A549 treated with GW870086 at 1 μM for 4 hours (cell line): ENCODE results near the gene XPNPEP3. TPM values are rescaled to one million over a fixed set of nuclear protein-coding genes. Genes with fewer than 3 reads are reported as not detected.

Experiments used
- total RNA-seq: library from RNA; stranded (reverse); fragments of 200-300 nt; extraction: Qiagen RNA extraction; gene quantifications from 5 replicates; pipeline ENCODE4 v1.2.3, GENCODE V29; 2022; ENCODE audit warnings: low read depth

Gene XPNPEP3
- 7.9 to 11.9 TPM (median 8.2 TPM) in 5 replicates for total RNA-seq

DNA sequence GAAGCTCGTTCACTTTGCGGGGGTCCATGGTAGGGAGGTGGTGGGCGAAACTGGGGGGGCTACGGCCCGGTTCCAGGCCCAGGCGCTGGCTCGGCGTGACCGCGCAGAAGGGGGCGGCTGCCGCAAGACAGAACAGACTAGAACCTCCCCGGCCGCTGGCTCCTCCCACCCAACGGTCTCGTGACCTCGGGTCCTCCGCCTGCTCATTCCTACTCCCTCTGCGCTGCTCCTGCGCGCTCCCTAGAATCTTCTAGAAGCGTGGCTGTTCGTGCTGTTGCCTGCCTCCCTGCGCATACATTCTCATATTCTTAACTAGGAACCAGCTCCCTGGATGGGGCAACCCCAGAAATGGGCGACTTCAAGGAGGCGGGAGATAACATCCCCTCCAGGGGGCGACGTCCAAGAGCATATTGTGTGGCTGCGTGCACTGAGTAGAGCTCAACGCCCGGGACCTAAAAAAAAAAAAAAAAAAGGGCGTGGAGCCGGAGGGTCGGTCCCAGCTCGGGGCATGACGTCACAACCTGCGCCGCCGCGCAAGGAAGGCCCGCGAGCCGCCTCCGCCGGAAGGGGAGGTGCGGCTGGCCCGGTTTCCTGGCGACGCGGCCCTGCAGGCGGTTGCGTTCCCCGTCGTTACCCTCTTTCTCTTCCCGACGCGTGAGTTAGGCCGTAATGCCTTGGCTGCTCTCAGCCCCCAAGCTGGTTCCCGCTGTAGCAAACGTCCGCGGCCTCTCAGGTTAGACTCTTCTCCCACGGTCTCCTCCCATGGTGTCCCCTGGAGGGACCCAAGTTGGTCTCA lies at the start of gene XPNPEP3, which contains the start of gene ST13:
Gene XPNPEP3, plus strand, starts transcription at position 636 of the 796 bp plus-strand sequence. Its CDS starts 34 bp downstream, at position 670.
Gene ST13, minus strand, starts transcription at position 127 of the 796 bp plus-strand sequence. Its CDS starts 99 bp downstream, at position 28.

DNA sequence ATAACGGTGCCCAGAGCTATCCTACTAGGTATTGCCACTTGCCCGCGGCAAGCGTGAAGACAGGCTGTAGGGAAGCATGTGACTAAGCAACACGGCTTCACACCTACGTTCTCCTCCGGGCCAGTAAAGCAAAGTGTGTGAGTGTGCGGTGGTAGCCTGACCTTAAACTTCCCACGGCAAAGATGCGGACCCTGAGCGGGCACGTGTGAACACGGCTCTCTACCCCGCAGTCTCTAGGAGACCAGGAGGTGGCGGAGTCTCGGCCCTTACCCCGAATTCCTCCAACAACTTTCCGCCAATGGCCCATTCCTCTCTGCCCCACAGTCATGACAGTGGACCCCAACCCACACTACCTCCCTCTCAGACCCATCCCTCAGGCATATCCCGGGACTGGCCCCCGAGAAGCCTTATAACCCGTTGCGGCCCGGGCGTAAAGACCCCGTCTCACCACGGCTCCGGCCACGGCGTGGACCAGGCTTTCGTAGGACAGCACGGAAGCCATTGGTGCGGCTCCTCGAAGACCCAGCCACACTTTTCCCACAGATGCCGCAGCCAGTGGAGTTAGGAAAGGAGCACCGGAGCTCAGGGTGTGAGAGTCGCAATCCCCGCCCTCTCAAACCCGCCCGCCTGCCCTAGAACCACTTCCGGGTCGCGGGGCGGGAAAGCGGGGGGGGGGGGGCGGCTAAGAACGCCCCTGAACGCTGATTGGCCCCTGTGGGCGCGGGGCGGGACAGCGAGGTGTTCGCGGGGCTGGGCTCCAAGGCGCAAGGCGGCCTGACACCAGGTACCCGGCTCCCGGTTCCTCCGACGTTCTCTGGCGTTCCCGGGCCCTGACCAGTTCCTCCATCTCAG lies 38.0 kb upstream of the XPNPEP3 start, which contains the start of gene SLC25A17:
Gene SLC25A17, minus strand, starts transcription at position 600 of the 852 bp plus-strand sequence. Its CDS starts 98 bp downstream, at position 502.

DNA sequence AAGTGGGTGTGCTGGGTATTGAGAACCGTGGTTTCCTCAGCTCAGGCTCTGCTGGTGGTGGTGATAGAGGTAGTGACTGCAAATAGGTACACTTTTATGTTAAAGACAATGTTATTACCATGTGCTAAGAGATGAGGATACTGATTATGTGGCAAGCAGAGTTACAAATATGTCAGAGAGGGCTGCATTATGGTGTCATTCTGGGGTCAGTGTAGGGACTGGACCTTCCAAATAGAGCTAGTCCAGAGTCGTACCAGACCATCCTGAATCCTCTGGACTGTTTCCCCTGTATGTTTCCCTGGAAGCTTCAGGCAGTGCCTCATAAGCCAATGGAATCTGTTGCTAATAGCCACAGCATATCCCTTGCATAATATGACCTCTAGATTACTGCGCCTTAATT lies 5.1 kb downstream of the XPNPEP3 start, which contains the start of gene DNAJB7:
Gene DNAJB7, minus strand, starts transcription at position 101 of the 400 bp plus-strand sequence. CDS start 119 bp downstream, outside the sequence.

DNA sequence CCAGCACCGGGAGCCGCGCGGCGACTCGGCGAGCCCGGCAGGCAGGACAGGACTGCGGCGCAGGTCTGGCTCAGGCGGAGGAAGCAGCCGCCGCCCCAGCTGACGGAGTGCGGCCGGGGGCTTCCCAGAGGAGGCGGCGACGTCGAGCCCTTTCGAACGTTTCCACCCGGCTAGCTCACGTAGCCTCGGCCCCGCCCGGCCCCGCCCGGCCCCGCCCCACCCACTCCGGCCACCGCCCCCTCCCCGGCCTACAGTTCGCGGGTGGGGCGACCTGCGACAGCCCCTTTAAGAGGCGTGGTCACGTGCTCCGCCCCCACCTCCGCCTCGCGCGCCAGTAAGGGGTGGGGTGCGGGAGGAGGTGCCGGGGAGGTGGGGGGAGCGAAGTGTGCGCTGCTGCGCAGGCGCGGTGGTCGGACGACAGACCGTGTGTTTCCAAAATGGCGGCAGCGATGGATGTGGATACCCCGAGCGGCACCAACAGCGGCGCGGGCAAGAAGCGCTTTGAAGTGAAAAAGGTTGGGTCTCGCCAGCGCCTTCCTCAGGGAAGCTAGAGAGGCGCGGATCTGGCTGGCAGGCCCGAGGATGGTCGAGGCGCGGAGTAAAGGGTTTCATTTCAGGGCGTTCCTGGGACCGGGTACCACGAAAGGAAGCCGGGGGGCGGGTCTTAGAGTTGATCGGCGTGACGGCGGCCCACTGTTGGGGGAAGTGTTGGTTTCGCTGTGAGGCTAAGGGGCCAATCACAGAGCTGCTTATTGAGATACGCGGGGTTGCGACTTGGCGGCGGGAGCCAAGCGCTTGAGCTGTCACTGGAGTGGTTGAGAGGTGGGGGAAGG lies 94.2 kb downstream of the XPNPEP3 start, which contains the start of gene RBX1:
Gene RBX1, plus strand, starts transcription at position 417 of the 833 bp plus-strand sequence. Its CDS starts 21 bp downstream, at position 438.

Other genes starting within 250 kb of the XPNPEP3 start
- 48.2 to 55.2 TPM (median 51.6 TPM) in 5 replicates for gene MRTFA, start 220.4 kb upstream of the XPNPEP3 start, total RNA-seq
- gene MCHR1, start 177.7 kb upstream of the XPNPEP3 start, total RNA-seq, result not detected in 5 replicates
- gene SLC25A17, start 37.8 kb upstream of the XPNPEP3 start, total RNA-seq, result 22.1 to 25.0 TPM (median 22.9 TPM) in 5 replicates
- gene ST13, start 509 bp upstream of the XPNPEP3 start, total RNA-seq, result 156 to 166 TPM (median 162 TPM) in 5 replicates
- not detected in 5 replicates for gene DNAJB7, start 5.0 kb downstream of the XPNPEP3 start, total RNA-seq
- gene RBX1, start 94.2 kb downstream of the XPNPEP3 start, total RNA-seq, result 54.2 to 56.0 TPM (median 54.7 TPM) in 5 replicates
- gene EP300, start 235.4 kb downstream of the XPNPEP3 start, total RNA-seq, result 13.2 to 22.3 TPM (median 18.9 TPM) in 5 replicates